Osteocyte (in vitro differentiated cells): ENCODE results near the gene NUDT17. TPM values are rescaled to one million over a fixed set of nuclear protein-coding genes. Genes with fewer than 3 reads are reported as not detected.
"Not testable (repeated sequence)": the region's sequence is repeated elsewhere in the genome, so short reads cannot be mapped to it uniquely, and the experiment has no call there.

Experiments
- DNase-seq: peaks from one replicate; pipeline ENCODE4 v3.0.0; 2021; ENCODE audit warnings: mixed read lengths; ENCODE audit not compliant: unreplicated experiment; ENCODE audit errors: extremely low spot score
- H3K27ac Mint-ChIP-seq: one replicate; pipeline ENCODE4 v1.8.0; 2021; ENCODE audit warnings: mild to moderate bottlenecking, mixed read lengths; ENCODE audit not compliant: unreplicated experiment
- H3K27me3 Mint-ChIP-seq: one replicate; pipeline ENCODE4 v1.8.0; 2021; ENCODE audit warnings: mixed read lengths; ENCODE audit not compliant: unreplicated experiment
- H3K36me3 Mint-ChIP-seq: one replicate; pipeline ENCODE4 v1.8.0; 2021; ENCODE audit warnings: mixed read lengths; ENCODE audit not compliant: unreplicated experiment
- H3K4me1 Mint-ChIP-seq: one replicate; pipeline ENCODE4 v1.8.0; 2021; ENCODE audit warnings: mixed read lengths; ENCODE audit not compliant: unreplicated experiment
- H3K4me3 Mint-ChIP-seq: one replicate; pipeline ENCODE4 v1.8.0; 2021; ENCODE audit warnings: mild to moderate bottlenecking, moderate library complexity, mixed read lengths; ENCODE audit not compliant: unreplicated experiment
- H3K9me3 Mint-ChIP-seq: one replicate; pipeline ENCODE4 v1.8.0; 2021; ENCODE audit warnings: mixed read lengths; ENCODE audit not compliant: unreplicated experiment
- total RNA-seq: library from RNA; stranded (reverse); gene quantifications from 2 replicates; pipeline ENCODE4 v1.2.1, GENCODE V29; 2021
- TF ChIP-seq, protein P1 (sequence below): fragments of 200-600 bp; sonication (generic); IDR thresholded peaks from 2 replicates; pipeline ENCODE4 v1.5.0; 2021; ENCODE audit warnings: antibody characterized with exemption, mild to moderate bottlenecking, moderate library complexity

NUDT17 gene
- total RNA-seq, 1 donor from 2014 or later: 2.4 TPM

DNA sequence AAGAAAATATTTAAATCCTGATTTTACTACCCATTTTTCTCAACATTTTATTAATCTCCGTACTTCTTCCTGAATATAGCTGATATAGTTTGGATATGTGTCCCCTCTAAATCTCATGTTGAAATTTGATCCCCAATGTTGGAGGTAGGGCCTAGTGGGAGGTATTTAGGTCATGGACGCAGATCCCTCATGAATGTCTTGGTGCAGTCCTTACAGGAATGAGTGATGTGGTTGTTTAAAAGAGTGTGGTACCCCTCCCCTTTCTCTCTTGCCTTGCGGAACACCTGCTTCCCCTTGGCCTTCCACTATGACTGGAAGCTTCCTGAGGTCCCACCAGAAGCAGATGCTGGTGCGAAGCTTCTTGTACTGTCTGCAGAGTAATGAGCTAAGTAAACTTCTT, 39.0 kb upstream of the NUDT17 start:
- Mint-ChIP-seq H3K36me3 (no peaks in the 10 kb centered on the region), H3K27me3 (no peaks in the 10 kb centered on the region), H3K27ac (no peak overlapping the region), H3K9me3 (no peaks in the 10 kb centered on the region), H3K4me3 (no peak overlapping the region), H3K4me1 (peaks cover 32% of the 10 kb centered on the region)
- no peak for DNase-seq
- TF ChIP-seq, protein P1, sequence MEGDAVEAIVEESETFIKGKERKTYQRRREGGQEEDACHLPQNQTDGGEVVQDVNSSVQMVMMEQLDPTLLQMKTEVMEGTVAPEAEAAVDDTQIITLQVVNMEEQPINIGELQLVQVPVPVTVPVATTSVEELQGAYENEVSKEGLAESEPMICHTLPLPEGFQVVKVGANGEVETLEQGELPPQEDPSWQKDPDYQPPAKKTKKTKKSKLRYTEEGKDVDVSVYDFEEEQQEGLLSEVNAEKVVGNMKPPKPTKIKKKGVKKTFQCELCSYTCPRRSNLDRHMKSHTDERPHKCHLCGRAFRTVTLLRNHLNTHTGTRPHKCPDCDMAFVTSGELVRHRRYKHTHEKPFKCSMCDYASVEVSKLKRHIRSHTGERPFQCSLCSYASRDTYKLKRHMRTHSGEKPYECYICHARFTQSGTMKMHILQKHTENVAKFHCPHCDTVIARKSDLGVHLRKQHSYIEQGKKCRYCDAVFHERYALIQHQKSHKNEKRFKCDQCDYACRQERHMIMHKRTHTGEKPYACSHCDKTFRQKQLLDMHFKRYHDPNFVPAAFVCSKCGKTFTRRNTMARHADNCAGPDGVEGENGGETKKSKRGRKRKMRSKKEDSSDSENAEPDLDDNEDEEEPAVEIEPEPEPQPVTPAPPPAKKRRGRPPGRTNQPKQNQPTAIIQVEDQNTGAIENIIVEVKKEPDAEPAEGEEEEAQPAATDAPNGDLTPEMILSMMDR: no peak

DNA sequence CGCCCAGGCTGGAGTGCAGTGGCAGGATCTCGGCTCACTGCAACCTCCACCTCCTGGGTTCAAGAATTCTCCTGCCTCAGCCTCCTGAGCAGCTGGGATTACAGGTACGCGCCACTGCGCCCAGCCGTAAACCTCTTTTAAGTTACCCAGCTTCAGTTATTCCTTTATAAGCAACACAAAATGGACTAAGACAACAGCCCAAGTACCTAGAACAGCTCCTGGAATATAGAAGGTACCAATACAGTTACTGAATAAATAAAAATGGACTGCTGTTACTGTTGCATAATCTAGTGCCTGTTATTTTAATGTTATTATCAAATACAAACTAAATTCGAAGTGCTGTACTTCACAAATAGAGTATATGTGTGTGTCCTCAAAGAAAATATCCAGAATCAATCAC, 38.6 kb upstream of the NUDT17 start:
- no peak for DNase-seq
- Mint-ChIP-seq H3K36me3 (no peaks in the 10 kb centered on the region), H3K9me3 (no peaks in the 10 kb centered on the region), H3K27ac (no peak overlapping the region), H3K27me3 (no peaks in the 10 kb centered on the region), H3K4me3 (no peak overlapping the region), H3K4me1 (peaks cover 32% of the 10 kb centered on the region)
- TF ChIP-seq, protein P1: no peak

DNA sequence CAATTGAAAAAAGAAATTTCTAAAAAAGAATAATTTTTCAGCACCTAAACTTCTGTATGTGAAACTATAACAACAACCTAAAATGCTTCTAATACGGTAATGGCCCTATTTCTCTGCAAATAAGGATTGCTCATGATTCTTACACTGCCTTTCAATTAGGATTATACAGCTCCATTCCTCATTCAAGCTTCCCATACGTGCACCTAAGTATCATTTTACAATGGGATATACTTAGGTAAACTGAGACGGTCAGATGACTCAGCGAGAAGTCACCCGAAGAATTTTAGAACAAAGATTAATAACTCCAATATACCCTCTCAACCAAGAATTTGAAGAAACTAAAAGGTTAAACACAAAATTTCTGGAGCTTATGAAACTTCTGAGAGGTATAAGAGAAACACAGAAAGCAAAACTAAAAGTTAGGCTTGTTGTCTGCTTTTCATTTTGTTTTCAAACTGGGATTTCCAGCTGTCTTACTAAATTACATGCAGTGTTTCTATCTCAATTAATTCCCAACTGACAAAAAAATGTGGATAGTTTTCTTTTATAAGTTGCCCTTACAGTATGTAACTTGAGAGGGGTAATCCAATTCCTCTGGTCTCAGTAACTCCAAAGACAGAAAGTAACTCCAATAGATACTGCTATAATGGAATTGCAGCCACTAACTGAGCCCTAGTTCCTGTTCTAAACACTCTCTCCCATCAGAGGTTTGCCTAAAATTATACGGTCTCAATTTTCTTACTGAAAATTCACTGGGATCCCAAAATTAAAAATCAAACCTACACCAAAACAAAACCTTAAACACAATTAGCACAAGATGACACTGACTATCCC, 32.2 kb upstream of the NUDT17 start:
- DNase-seq, H3K27me3 Mint-ChIP-seq, H3K36me3 Mint-ChIP-seq, H3K4me3 Mint-ChIP-seq, H3K4me1 Mint-ChIP-seq, H3K9me3 Mint-ChIP-seq, H3K27ac Mint-ChIP-seq: not testable (repeated sequence)

DNA sequence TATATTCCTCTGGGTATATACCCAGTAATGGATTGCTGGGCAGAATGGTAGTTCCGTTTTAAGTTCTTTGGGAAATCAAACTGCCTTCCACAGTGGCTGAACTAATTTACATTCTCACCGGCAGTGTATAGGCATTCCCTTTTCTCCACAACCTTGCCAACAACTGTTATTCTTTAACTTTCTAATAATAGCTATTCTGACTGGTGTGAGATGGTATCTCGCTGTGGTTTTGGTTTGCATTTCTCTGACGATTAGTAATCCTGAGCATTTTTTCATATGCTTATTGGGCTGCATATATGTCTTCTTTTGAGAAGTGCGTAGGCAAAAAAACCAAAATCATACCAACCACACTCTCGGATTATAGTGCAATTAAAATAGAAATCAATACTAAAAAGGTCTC, 27.3 kb upstream of the NUDT17 start:
- H3K36me3 Mint-ChIP-seq, H3K4me1 Mint-ChIP-seq, H3K9me3 Mint-ChIP-seq, H3K27me3 Mint-ChIP-seq, H3K4me3 Mint-ChIP-seq, DNase-seq: not testable (repeated sequence)
- peak overlapping the region; percentile 44 for H3K27ac Mint-ChIP-seq

DNA sequence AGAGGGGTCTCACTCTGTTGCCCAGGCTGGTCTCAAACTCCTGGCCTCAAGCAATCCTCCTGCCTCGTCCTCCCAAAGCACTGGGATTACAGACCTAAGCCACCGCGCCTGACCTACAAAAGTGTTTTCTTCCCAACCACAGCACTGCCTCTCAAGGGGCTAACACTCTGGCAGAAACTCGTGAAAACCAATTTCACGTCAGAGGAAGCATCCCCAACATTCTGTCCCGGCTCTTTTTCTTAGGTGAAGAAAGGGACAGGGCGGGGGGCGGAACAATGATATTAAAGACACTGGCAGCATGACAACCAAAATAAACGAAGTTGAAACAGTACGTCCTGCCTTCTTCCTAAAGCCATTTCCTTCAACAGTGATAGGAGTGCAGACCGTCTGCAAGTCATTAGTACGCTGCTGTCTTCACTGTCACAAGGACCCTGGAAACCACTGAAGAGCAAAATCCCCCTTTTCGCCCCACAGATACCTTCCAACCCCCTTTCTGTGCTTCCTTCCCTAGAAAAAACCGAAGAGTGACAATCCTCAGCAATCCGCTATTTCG, 22.6 kb upstream of the NUDT17 start:
- H3K36me3 Mint-ChIP-seq: peaks cover 19% of the 10 kb centered on the region
- H3K4me1 Mint-ChIP-seq: peaks cover 21% of the 10 kb centered on the region
- H3K4me3 Mint-ChIP-seq: peak overlapping the region; percentile 44
- DNase-seq, H3K27ac Mint-ChIP-seq, H3K27me3 Mint-ChIP-seq, H3K9me3 Mint-ChIP-seq: not testable (repeated sequence)

DNA sequence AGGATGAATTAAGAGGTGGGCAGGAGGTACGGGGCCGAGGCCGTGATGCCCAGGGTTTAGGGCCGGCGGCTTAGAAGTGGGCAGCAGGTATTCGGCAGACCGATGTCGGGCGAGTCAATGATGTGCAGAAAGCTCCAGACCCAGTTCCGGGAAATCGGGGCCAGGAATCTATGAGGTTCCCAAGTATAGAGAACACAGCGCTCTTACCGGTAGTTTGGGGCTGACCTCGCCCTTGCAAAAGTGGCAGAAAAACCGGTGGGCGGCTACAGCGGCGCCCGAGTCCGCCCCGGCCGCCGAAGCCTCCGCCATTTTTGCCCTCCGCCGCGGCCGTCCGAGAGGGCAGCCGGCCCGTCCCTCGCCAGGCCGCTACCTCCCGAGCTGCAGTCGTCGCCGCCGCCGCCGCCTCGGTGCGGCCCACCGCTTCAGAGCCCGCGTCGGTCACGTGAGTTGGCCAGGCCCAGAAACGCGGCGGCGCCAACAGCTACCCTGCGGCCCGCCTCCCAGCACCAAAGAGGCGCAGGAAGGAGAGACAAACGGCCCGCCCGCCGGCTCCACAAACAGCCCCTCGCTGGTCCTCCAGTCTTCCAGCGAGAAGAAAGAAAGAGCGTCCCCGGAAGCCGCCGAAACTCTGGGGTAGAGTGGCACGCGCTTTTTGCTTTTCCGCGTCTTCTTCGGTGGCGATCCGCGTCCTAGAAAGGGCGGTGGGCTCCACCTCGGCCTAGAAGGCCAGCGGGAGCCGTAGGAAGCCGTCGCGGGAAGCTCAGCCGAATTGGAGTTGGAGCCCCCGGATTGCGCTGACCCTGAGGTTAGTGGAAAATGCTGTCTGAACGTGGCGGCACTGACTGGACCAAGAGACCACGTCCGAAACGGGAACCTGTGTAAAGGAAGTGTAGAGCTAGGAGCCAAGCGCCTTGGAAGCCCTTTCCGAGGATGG, 21.6 kb upstream of the NUDT17 start, which contains the start of the genes POLR3C and RNF115:
Gene POLR3C (plus strand): TSS at position 636 of the 934 bp plus-strand sequence. CDS start 1,577 bp downstream, outside the sequence.
Gene RNF115 (minus strand): TSS at position 531 of the 934 bp plus-strand sequence. CDS start 222 bp downstream, at position 309.
- Mint-ChIP-seq H3K36me3 (peaks cover 27% of the 10 kb centered on the region), H3K4me3 (peak within 1 kb of the TSS; percentile 96), H3K9me3 (no peaks in the 10 kb centered on the region), H3K27ac (peak within 1 kb of the TSS; percentile 99), H3K27me3 (no peaks in the 10 kb centered on the region), H3K4me1 (peaks cover 21% of the 10 kb centered on the region)
- TF ChIP-seq, protein P1: no peak
- peak; percentile 95 for DNase-seq
